GM19025 (cell line): Measurements from ENCODE around the gene PRUNE2.

ENCODE experiments used
- ATAC-seq: cut with Tn5 transposase; IDR thresholded peaks from one replicate; pipeline ENCODE4 v1.9.1; 2021; ENCODE audit warnings: mild to moderate bottlenecking, low read depth, moderate library complexity; ENCODE audit not compliant: unreplicated experiment

Gene PRUNE2

DNA sequence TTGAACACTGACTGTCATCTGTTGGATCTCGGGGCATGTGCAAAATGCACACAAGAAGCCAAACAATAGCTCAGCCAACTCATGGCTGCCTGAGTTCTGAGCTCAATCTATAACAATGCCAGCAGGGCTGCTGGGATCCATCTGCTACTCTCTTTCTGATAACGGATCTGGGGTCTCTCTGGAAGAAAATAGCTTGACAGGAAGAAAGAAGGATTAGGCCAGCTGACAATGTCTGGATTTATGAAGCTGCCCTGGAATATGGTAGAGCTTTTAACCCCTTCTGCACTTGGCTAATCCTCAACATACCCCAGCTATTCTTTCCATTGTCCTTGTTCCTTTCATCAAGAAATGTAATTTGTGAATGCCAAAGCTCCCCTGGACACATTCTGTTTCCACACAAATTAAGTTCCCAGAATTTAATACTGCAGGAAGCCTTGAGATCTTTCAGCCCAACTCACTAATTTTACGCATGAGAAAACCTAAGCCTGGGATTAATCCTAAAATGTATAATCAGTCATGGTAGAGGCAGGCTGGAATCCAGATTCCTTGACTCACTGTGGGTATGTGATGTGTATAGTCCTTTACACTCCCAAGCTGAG lies 204.4 kb downstream of the PRUNE2 start:
- no peak for ATAC-seq

DNA sequence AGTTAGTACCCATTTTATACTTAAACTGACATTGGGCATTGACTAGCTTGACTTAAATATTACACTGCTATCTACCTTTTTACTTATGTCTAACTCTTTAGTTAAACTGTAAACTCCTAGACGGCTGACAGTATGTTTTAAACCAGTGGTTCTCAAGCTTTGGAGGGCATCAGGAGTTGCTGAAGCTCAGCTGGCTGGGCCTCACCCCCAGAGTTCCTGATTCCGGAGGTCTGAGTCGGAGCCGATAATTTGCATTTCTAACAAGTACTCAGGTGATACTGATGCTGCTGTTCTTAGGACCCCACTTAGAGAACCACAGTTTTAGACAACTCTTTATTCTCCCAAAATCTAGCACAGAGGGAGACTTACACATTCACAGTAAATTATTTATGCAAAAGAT lies 205.0 kb downstream of the PRUNE2 start:
- no peak for ATAC-seq

DNA sequence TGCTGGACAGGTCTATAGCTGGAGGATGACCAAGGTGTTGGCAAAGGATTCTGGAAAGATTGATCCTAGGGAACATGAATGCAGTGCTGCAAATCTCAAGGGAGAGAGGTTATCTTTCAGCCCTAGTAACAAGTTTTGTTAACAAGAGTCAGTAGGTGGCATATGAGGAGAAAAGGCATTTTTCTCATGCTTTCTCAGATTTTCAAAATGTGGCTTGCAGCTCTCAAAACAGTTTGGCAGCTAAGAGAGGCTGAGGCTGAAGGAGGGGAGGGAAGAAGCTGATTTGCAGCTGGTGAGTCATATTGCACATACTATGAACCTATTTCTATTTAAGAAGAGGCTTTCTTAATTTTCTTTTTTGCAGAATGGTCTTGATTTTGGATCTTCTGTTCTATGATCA lies 205.9 kb downstream of the PRUNE2 start:
- ATAC-seq = no peak

DNA sequence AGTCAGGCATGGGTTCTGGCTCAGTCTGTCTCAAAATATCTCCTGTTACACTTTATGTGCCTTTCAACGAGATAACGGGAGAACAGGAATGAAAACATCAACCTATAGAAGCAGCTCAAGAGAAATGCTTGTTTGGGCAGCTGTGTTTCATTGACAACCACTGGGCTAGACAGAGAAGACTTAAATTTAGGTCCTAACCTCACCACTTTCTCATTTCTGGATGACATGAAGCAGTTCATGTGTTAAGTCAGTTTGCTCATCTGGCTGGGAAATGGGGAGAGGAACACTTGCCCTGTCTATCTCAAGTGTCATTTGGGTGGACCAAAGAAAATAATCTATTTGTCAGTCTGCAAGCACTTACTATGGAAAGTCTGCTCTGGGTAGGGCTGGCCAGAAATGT lies 208.4 kb downstream of the PRUNE2 start:
- no peak for ATAC-seq

DNA sequence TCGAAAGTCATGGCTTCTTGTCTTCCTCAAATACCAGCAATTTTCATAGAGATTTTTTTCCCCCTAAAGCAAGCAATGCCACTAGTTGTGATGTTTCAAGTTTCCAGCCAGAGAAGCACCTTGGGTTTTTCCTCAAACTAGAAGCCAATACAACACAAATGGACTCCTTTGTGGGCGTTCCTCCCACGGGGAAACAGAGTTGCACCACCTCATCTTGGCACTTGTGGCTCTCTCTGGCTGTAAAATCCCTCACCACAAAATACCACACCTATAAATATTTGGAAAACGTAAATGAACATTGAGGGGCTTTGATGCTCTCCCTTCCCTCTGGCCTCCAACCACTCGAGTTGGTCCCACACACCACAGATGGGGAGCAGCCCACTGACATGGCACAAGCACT lies 208.8 kb downstream of the PRUNE2 start:
- ATAC-seq = no peak

DNA sequence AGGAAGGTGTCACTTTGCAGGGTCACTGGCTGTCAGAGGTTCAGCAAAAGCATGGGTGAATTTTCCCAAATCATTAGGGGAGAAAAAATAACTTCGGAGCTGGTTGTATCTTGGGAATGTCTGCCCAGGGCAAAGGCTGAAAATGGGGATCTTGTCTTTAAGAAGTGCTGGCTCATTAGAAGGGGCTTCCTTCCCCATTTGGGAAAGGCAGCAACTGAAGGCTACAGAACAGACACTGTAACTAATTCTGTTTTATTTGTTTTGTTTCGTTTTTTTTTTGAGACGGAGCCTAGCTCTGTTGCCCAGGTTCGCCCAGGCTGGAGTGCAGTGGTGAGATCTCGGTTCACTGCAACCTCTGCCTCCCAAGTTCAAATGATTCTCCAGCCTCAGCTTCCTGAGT lies 212.0 kb downstream of the PRUNE2 start:
- ATAC-seq = no peak

DNA sequence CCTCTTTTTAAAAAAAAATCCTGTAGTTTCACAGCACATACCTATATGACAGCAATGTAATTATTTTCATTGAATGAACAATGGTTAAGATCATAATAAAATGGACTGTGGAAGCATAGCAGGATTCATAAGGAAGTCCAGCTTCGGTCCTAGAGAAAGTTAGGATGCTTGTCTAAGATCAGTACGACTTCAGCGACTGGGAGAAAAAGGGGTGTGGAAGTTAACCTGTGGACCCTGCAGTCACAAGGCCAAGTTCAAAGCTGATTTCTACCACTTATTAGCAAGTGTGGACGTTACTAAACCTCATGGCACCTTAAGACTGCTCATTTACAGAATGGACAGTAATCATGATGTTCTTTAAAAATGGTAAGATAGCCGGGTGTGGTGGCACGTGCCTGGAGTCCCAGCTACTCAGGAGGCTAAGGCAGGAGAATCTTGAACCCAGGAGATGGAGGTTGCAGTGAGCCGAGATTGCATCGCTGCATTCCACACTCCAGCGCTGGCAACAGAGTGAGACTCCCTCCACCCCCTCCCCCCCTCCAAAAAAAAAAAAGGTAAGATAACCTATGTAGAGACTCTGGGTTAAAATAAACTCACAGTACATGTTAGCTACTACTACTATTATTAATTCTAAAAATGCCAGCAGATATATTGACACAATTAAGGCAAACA lies 213.3 kb downstream of the PRUNE2 start:
- no peak for ATAC-seq

DNA sequence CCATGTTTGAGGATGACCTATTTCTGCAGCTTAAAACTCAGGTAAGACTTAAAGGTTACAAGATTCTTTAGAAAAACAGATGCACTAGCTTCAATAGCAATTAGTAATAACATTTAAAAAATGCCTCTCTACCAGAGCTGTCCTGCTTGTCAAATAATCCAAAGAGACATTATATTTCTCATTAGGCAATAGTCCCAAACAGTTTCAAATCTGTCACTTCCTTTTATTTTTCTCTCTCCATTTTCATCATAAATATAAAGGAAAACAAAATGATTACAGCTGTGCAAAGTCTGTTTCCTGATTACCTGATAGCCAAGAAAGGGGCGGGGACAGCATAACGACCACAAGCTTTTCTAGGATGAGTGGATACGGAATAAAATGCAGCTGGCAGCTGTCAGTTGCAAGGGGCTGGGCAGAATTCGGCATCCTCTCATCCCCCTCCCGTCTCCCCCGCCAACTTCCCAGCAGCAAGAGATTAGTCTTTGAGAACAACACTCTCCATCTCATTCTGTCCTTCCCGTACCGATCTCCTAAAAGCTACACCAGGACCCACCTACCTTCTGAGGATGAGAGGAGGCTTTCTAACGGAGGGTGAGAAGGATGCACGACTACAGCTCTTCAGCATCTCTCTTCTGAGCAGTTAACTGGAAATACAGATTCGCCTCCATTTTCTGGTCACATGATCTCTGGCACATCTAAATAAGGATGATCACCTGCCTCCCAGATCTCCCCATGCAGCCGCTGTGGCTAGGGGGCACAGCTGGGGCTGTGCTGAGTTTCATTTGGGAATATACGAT lies 214.2 kb downstream of the PRUNE2 start:
- no peak for ATAC-seq

DNA sequence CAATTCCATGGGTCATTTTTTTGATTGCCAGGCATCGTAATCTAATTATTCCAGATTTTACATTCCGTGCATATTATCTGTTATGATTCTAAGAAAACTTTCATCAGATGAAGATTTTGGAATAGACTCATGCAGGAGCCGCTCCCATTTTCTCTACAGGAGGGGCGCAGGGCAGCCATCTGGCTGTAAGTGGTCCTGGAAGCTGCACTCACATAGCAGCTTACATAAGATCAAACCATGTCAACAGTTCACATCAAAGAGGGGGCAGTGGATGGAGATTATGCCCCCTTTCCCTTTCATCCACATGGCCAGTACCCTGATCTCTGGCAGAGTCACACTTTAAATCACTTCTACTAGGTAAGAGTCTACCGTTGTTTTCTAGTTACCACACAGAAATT lies 214.9 kb downstream of the PRUNE2 start:
- ATAC-seq = no peak

DNA sequence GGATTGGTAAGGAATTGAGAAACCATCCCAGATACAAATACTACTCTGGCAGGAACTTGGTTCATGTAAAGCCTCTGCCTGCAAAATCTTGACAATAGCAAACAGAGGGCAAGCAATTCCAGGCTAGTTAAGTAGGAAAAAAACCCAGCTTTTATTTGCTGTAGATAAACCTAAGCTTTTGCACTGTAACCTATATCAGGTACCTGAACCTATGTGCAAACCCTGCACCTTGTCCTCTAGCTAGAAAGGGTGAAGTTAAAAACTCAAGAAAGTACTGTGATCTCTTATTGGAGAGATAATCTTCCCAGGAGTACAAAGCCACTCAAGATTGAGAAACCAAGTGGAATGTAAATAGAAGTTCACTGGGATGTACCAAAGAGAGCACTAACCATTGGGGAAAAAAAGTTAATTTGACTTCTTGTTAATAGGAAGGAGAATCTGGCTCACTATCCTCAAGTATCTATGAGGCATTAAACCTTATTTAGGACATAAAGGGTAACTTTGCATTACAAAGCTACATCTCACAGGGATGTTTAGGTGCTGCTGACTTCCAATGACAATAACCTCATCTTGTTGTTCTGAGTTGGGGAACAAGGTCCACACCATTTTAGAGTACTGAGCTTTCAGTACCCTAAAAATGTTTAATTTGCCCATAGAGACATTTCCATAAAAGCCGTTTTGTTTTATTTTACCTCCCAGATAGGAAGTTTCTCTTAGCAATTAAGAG lies 215.5 kb downstream of the PRUNE2 start:
- ATAC-seq = no peak

DNA sequence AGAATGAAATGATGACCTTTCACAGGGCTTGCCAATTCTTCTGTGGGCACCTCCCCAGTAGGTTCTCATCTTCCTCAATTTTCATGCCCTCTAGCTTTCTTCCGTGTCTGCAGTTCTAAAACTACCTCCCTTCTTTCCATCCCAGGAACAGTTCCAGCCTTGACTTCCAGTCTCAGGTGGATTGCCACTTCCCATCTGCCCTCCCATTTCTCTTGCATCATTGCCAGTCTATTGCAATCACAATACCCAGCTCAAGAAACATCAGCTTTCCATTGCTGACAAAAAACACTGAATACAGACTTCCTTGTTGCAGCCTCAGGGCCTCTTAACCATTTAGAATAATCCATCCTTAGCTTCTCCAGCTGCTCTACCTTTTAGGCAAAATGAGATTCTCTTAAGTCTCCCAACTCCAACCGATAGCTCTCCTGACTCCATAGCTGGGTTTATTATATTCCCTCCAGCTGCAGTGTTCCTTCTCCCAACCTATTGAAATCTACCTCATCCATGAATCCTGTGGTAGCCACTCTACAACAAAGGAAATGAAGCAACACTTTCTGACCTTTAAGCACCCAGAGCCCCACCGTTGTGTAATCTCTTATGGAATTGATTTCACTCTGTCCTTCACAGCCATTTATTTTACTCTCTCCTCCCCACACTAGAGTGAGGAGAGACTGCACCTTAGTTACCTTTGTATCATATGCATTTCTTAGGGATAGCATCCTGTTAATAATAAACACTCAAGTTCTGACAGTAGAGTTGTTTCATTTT lies 217.3 kb downstream of the PRUNE2 start:
- no peak for ATAC-seq

DNA sequence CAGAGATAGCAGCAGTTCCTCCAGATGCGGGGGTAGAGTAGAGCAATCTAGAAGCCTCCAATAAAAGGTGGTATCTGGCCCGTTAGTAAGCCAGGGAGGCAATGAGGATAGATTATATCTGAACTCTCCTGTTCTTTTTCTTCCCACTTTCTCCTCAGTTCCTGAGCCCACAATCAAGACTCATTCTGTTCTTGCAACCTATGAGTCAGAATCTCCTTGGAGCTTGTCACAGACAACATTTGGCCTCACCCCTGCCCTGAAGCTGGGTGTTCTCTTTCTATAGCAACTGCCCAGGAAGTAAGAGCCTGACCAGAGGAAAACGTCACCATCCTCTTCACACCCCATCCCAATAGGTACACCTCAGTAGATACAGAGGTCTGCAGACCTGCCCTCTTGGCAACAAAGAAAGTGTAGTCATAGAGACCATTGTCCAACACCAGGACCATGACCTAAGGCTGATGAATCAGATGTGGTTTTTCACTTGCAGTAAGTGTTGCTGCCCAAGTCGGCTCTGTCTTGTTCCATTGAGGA lies 218.0 kb downstream of the PRUNE2 start:
- no peak for ATAC-seq

DNA sequence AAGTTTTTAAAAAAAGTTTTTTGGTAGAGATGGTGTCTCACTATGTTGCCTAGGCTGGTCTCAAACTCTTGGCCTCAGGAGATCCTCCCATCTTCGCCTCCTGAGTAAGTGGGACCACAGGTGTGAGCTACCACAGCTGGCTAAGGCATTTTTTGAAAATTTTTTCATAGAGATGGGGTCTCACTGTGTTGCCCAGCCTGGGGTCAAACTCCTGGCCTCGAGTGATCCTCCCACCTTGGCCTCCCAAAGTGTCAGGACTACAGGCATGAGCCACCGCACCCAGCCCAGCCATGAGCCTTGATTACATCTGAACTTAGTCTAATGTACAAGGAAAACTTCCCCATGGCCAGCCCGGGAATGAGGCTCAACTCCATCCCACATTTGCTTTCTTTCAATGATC lies 219.2 kb downstream of the PRUNE2 start:
- ATAC-seq = no peak

DNA sequence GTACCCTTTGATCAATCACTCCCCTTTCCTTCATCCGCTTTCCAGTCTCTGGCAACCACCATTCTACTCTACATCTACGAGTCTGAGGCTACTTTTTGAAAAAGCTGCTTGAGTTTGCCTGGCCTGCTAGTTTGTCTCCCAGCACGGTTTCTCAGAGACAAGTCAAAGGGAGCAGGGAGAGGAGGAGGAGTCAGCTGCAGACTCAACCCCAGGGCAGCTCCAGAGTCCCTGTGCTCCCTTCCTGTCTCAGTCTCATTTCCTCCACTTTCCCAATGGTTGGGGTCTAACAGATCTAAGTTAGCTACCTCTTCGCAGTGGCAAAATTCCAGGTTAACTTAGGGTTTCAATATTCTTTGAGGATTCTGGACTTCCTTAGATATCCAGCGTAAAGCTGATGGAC lies 221.7 kb downstream of the PRUNE2 start:
- no peak for ATAC-seq

DNA sequence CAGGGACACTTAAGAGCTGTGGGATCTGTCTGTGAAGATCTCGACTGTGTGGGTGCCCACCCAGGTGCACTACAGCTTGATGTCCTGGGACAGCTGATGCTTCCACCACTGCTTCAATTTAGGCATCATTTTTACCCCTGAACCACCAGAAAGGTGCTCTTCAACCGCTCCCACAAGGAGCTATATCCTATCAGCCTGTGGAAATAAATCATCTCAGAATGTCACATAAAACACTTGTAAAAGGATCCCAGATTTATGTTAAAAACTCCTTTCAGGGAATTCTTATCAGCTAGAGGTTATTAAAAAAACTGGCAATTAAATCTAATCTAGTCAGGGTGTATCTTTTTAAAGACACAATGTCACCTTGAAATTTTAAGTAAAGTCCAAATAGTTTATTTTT lies 224.4 kb downstream of the PRUNE2 start:
- ATAC-seq = no peak

DNA sequence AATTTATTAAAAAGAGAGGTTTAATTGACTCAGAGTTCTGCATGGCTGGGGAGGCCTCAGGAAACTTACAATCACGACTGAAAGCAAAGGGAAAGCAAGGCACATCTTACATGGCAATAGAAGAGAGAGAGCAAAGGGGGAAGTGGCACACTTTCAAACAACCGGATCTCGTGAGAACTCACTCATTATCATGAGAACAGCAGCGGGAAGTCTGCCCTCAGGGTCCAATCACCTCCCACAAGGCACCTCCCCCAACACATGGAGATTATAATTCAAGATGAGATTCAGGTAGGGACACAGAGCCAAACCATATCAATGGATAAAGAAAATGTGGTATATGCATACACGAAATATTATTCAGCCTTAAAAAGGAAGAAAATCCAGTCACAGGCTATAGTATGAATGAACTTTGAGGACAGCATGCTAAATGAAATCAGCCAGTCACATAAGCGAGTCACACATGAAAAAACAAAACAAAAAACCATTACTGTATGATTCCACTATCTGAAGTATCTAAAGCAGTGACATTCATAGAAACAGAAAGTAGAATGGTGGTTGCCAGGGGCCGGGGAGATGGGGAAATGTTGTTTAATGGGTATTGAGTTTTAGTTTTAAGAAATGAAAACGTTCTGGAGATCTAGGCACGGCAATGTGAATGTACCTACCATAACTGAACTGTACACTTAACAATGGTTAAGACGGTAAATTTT lies 225.0 kb downstream of the PRUNE2 start:
- no peak for ATAC-seq

DNA sequence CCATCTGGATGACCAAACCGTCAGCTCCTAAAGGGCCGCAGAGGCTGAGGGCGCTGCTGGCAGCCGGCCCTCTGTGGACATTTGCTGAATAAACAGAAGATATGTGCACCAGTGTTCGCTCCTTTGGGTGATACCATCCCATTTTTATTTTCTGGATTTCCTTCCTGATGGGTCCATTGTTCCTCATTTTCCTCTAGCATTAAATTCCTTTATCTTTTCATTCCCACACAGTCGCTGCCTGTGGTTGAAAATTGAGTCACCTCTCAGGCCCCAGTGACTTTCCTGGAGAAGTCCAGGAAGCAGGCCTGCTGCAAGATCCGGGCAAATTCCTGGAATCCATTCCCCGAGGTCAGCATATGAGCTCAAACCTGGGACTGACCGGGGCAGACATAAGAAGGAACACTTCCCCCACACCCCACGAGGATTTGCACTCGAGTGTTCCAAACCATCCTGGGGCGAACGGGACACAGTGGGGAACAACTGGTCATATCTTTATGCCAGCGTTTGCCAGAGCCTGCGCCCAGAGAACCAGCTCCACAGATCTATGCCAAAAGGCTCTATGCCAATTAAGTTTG lies 228.3 kb downstream of the PRUNE2 start:
- no peak for ATAC-seq

DNA sequence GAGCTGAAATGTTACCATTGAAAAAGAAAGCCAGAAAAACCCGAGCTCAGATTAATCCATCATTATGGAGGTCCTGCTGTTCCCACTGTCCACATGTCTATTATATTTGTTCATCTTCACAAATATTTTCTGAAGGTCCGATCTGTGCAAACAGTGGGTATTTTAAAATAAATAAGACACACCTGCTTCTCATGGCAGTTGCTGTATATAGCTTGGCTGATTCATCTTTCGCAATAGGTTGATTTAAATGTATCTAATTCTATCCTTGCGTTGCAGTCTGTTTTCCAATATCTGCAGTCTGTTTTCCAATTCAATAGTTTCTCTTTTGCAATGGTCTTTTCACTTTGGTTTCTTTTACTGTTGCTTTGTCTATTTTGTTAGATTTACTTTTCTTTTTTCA lies 229.1 kb downstream of the PRUNE2 start:
- no peak for ATAC-seq

DNA sequence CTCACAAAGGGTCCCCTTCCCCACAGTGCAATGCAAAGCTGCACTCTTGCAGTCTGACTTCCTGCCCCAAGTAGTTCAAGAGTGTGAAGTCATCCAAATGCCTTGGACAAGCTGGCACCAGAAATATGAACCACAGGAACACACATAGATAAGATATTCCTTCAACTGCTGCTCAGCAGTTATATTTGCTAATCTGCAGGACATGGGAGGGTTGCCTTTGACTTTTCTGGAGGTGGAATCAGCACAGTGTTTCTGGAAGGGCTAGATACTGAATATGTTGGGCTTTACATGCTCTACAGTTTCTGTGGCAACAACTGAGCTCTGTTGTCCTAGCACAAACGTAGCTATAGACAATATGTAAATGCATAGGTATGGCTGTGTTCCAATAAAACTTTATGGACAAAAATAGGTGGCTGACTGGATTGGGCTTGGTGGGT lies 238.4 kb downstream of the PRUNE2 start:
- no peak for ATAC-seq
